Inferior parietal cortex (tissue), 1 donor: ENCODE measurements around the gene MCTP1.
"Not testable (repeated sequence)": the region's sequence is repeated elsewhere in the genome, so short reads cannot be mapped to it uniquely, and the experiment has no call there.

Experiments
- DNase-seq: peaks from one replicate; pipeline ENCODE4 v3.0.0-alpha.2; 2016; ENCODE audit errors: extremely low spot score

MCTP1 gene

DNA sequence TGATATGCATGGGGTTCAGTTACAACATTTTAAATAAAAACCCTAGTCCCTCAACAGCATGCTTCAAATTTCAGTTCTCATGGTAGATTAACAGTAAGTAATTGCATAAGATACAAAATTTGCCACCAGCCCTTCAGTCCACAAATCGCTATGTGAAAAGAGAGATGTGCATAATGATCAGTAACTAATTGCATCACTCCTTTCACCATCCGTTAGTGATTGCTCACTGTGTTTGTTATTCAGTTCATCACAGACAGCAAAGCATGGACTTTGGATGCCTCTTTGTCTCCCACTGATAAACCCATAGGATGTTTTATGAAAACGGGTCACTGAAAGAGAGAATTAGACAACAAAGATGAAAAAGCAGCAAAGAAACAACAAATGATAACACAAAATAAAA lies 103.2 kb downstream of the MCTP1 start:
- no peak for DNase-seq

- DNase-seq: no peak
Measured at GRCh38 chr5:95178046-95178651, 106.7 kb downstream of the MCTP1 start.

DNA sequence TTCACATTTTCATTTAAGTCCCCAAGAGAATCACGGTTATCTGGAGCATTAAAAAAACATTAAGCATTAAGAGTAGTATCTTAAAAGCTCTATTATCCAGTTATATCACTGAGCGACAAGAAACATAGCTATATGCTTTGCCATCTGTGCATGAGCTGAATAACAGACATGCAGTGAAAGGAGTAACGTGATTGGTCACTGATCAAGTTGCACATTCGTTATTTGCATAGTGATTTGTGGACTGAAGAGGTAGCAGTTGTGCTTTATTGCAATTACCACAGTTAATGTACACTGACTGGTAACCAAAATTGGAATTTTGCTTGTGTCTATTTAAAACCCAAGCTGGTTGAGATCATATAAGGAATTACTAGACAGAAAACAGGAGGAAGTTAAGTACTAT lies 107.4 kb downstream of the MCTP1 start:
- no peak for DNase-seq

DNA sequence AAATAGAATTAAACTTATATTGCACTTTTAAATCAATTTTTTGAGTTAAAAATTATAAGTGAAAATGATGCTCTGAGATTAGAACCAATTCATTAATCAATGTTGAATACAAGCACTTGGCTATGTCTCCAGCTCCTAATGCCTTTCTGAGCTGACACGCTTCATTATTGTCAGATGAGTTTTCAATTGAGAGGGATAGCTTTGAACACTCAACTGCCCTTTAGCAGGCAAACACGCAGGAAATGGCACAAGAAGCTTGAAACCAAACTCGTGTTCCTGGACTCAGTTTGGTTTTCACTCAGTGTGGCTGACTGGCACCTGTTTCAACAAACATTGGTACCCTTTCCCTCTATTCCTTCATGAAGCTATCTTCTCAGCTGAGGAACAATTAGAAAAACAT lies 109.8 kb downstream of the MCTP1 start:
- DNase-seq: no peak

DNA sequence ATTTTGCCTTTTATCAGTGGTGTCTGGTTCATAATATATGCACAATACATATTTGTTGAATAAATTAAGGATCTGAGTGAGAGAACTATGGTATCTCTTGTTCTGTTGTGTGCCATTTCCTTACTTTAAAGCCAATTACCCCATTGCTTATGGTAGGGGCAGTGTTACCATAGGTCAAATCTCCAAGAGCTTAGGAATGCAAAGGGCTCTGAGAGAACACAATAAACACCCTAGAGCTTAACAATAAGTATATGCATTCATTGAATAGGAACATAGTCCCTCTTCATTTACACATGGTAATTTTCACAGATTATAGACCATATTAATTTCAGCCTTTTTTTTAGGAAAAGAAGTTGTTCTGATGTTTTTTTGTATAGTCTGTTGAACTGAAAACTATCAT lies 112.2 kb downstream of the MCTP1 start:
- DNase-seq: no peak

GRCh38 chr5:95164861-95165260 lies 120.0 kb downstream of the MCTP1 start:
- DNase-seq: no peak

GRCh38 chr5:95163079-95163478 lies 121.8 kb downstream of the MCTP1 start:
- DNase-seq: no peak

GRCh38 chr5:95162231-95162992 lies 122.5 kb downstream of the MCTP1 start:
- DNase-seq: no peak

DNA sequence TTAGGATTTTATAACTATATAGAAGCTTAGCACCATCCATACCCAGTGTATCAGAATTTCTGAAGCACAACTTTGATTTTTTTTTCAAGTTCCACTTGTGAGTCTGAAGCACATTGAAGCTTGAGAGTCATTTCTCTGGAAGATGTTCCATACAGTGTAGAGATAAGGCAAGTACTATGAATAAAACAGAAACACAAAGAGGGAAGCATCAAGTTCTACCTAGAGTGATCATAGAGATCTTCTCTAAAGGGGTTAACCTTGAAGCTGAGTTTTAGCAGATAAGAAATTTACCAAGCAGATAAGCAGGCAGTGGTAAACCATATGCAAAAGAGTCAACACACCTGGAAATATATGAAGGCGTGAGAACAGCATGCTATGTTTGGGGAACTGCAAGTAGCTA lies 125.3 kb downstream of the MCTP1 start:
- DNase-seq: no peak

DNA sequence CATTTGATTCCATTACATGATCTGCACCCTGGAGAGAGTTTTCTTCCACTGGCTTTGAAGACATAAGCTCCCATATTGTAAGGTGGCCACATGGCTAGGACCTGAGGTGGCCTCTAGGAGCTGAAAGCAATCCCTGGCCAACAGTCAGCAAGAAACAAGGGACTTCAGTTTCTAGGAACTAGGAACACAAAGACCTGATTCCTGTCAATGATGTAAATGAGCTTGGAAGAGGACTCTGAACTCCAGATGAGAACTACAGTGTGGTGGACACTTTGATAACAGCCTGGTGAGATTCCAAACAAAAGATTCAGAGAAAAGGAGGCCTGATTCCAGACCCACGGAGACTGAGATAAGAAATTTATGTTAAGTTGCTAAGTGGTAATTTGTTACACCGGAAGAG lies 129.0 kb downstream of the MCTP1 start:
- no peak for DNase-seq

DNA sequence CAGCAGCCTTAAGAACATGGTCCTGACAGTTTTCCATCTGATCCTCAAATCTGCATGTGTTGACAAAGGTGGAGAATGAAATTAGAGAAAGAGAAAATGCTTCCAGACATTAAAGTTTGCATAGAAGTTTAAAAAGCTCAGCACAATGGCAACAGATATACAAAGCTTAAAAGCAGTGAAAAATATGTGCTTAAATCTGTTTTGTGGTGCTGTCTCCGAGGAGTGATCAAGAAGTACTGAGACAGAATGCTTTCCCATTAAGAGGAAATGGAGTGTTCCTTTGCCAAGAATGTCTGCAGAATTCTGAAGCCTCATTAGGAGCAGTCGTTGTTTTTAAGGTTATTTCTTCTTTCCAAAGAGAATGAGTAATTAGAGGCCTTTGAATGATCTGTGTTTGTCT lies 131.4 kb downstream of the MCTP1 start:
- no peak for DNase-seq

- no peak for DNase-seq
Measured at GRCh38 chr5:95152535-95152934, 132.4 kb downstream of the MCTP1 start.

DNA sequence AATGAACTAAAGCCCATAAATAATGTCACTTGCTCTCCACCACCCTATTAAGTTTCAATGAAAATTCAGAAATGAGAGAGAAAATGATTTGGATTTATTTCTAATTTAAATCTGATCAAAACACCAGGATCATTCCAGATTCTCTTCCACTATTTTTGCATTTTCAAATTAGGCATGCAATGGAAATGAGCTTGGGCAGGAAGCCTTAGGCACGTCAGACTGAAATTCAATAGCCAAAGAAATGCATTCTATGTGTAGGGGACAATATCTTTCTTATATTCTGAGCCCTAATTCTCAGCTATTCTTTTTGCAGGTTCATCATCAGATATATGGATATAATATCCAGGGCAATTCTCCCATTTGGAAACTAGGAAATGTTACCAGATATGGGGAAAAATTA lies 132.8 kb downstream of the MCTP1 start:
- no peak for DNase-seq

GRCh38 chr5:95151694-95152093 lies 133.2 kb downstream of the MCTP1 start:
- DNase-seq: no peak

GRCh38 chr5:95149387-95149786 lies 135.5 kb downstream of the MCTP1 start:
- no peak for DNase-seq

DNA sequence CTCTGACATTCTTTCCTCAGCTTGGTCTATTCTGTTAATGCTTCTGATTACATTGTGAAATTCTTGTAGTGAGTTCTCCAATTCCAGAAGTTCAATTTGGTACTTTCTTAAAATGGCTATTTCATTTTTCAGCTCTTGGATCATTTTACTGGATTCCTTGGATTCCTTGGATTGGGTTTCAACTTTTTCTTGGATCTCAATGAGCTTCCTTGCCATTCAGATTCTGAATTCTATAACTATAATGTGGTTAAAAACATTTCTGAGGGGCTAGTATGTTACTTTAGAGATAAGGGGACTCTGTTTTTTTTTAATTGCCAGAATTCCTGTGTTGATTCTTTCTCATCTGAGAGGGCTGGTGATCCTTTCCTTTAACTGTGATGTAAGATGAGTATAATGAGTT lies 136.4 kb downstream of the MCTP1 start:
- DNase-seq: no peak

- not testable (repeated sequence) for DNase-seq
Measured at GRCh38 chr5:95143858-95144257, 141.0 kb downstream of the MCTP1 start.

- DNase-seq: no peak
Measured at GRCh38 chr5:95142145-95142544, 142.7 kb downstream of the MCTP1 start.

GRCh38 chr5:95141141-95141540 lies 143.8 kb downstream of the MCTP1 start:
- DNase-seq: no peak

- no peak for DNase-seq
Measured at GRCh38 chr5:95134326-95134725, 150.6 kb downstream of the MCTP1 start.

GRCh38 chr5:95132096-95132495 lies 152.8 kb downstream of the MCTP1 start:
- no peak for DNase-seq

- DNase-seq: no peak
Measured at GRCh38 chr5:95130941-95131340, 154.0 kb downstream of the MCTP1 start.

DNA sequence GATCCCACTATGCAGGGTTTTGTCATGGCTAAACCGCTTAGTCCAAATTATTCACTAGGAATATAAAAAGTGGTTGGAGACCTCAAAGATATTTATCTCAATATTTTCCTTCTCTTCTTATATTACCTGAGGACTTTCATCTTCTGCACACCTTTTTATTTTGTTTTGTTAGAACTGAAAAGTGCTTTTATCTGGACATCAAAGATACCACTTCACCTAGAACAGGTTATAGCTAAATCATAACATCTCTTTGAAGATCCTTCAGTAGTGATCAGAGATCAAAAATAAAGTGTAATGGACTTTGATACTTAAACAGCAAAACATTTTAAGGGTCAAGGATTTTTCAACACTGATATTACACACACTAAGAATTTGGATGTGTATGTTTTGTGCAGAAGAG lies 160.2 kb downstream of the MCTP1 start:
- DNase-seq: no peak

DNA sequence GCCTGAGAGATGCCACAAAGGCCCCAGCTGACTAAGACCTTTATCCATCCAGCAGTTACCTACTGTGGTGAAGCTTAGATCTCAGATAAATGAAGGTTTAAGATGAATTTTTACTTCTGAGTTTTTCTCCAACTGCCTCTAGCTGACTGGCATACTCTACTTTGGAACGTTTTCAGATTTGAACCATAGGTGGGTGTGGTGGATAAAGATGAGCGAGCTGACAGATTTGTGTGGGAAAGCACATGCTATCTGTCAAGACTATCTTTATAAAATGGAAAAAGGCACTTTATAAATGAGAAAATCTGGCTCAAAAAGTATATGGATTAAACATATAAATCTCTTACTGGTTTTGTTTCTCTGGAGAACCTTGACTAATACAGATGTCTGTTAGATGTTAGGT lies 160.8 kb downstream of the MCTP1 start:
- DNase-seq: peak; percentile 17
